Effector memory CD8-positive, alpha-beta T cell (primary cell): Measurements from ENCODE around the gene NPAS1.

ENCODE experiments used
- ATAC-seq: fragments of 150-1000 bp; cut with Tn5 transposase; replicated peaks from 2 replicates; pipeline ENCODE4 v1.10.0; 2021; ENCODE audit warnings: mild to moderate bottlenecking, moderate library complexity
- DNase-seq, 3 experiments: peaks; one replicate each; pipeline ENCODE4 v3.0.0; 2021
- H3K27ac Mint-ChIP-seq, 2 donors: one replicate each; pipeline ENCODE4 v1.8.0; 2022; ENCODE audit warnings: mild to moderate bottlenecking in 2 of 2, mixed read lengths in 2 of 2, moderate library complexity in 2 of 2
- H3K27me3 Mint-ChIP-seq, 2 donors: one replicate each; pipeline ENCODE4 v1.8.0; 2022; ENCODE audit warnings: mixed read lengths in 2 of 2
- H3K36me3 Mint-ChIP-seq: one replicate; pipeline ENCODE4 v1.8.0; 2022; ENCODE audit warnings: mild to moderate bottlenecking, moderate library complexity, mixed read lengths; ENCODE audit not compliant: insufficient read depth
- H3K4me1 Mint-ChIP-seq, 2 donors: one replicate each; pipeline ENCODE4 v1.8.0; 2022; ENCODE audit warnings: low read depth in 2 of 2, mixed read lengths in 2 of 2
- H3K4me3 Mint-ChIP-seq, 2 donors: one replicate each; pipeline ENCODE4 v1.8.0; 2022; ENCODE audit warnings: mild to moderate bottlenecking in 2 of 2, mixed read lengths in 2 of 2, moderate library complexity in 2 of 2
- H3K9me3 Mint-ChIP-seq, 2 donors: one replicate each; pipeline ENCODE4 v1.8.0; 2022; ENCODE audit warnings: mixed read lengths in 2 of 2
- total RNA-seq, 9 experiments: gene quantifications; one replicate each; lab custom pipeline; 2026; lab: John Stamatoyannopoulos, UW

Gene NPAS1
- 0.06 to 0.67 (median 0.23) reads per million in 9 experiments for total RNA-seq

GRCh38 chr19:47019431-47020041 is at the start of gene NPAS1:
Gene NPAS1, plus strand, starts transcription at chr19:47019837. Its CDS starts 1,211 bp downstream, at chr19:47021048.
- DNase-seq (no peak), ATAC-seq (peak; percentile 22)
- Mint-ChIP-seq H3K9me3 (no peaks in the 10 kb centered on the region), H3K36me3 (peaks cover 3% of the 10 kb centered on the region), H3K27ac (peak within 1 kb of the TSS in 1 of 2 donors; percentile 51), H3K27me3 (peaks cover 32 to 58% of the 10 kb centered on the region in 2 donors), H3K4me1 (peaks cover 6 to 12% of the 10 kb centered on the region in 2 donors), H3K4me3 (peak within 1 kb of the TSS; percentile 54 to 63)

DNA sequence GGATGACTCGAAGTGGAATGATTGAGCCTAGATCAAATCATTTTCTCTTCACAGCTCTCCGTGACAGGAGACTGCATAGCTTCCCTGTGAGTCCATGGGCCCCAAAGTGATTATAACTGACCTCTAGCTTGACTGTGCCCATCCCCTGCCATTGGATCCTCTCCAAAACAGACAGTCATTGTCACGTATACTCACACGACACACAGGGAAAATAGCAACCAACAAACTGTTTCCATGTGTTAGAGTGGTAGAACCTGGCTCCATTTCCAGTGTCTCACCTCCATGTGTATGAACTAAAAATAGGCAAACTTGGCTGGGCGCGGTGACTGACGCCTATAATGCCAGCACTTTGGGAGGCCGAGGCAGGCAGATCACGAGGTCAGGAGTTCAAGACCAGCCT is 48.8 kb upstream of the NPAS1 start:
- H3K36me3 Mint-ChIP-seq: peaks cover 5% of the 10 kb centered on the region
- H3K4me1 Mint-ChIP-seq: peaks cover 22 to 33% of the 10 kb centered on the region in 2 donors
- H3K9me3 Mint-ChIP-seq: no peaks in the 10 kb centered on the region
- ATAC-seq (no peak), DNase-seq (no peak)
- no peaks in the 10 kb centered on the region for H3K27me3 Mint-ChIP-seq
- H3K27ac Mint-ChIP-seq: no peak overlapping the region
- H3K4me3 Mint-ChIP-seq: no peak overlapping the region

DNA sequence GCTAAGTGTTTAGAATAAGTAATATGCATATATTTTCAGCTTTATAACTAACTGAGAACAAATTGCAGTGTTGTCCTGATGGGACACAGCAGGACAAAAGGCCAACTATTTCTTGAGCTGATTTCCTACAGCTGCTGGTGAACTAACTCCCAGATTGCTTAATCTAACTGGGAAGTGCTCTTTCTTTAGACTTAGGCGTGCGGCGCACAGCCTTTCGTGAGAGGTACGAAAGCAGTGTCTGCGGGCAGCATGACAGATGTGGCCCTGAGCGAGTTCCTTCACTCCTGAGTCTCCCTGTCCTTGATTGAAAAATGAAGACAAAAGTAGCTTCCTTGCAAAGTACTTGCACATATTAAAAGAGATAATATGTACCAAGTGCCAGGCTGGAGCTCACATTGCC is 47.3 kb upstream of the NPAS1 start:
- Mint-ChIP-seq H3K4me3 (no peak overlapping the region), H3K27ac (no peak overlapping the region), H3K27me3 (no peaks in the 10 kb centered on the region), H3K4me1 (peaks cover 29 to 39% of the 10 kb centered on the region in 2 donors), H3K9me3 (no peaks in the 10 kb centered on the region), H3K36me3 (no peaks in the 10 kb centered on the region)
- no peak for ATAC-seq
- DNase-seq: no peak

DNA sequence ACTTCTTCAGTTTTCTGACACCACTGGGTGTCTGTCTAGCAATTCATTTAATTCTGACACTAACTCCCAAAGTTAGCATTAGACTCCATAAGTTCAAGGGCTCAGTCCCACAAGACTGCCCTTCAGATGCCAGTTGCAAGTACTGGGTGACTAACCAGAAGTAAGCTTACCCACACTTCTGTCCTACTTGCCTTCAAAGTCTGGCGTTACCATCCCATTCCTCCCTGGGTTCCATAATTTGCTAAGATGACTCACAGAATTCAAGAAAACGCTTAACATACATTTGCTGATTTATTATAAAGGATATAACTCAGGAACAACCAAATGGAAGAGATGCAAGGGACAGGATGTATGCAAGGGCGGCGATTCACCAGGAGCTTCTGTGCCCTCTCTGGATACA is 45.5 kb upstream of the NPAS1 start:
- Mint-ChIP-seq H3K27ac (no peak overlapping the region), H3K36me3 (peaks cover 16% of the 10 kb centered on the region), H3K4me1 (peaks cover 29 to 47% of the 10 kb centered on the region in 2 donors), H3K9me3 (no peaks in the 10 kb centered on the region), H3K27me3 (no peaks in the 10 kb centered on the region), H3K4me3 (no peak overlapping the region)
- no peak for DNase-seq
- no peak for ATAC-seq

DNA sequence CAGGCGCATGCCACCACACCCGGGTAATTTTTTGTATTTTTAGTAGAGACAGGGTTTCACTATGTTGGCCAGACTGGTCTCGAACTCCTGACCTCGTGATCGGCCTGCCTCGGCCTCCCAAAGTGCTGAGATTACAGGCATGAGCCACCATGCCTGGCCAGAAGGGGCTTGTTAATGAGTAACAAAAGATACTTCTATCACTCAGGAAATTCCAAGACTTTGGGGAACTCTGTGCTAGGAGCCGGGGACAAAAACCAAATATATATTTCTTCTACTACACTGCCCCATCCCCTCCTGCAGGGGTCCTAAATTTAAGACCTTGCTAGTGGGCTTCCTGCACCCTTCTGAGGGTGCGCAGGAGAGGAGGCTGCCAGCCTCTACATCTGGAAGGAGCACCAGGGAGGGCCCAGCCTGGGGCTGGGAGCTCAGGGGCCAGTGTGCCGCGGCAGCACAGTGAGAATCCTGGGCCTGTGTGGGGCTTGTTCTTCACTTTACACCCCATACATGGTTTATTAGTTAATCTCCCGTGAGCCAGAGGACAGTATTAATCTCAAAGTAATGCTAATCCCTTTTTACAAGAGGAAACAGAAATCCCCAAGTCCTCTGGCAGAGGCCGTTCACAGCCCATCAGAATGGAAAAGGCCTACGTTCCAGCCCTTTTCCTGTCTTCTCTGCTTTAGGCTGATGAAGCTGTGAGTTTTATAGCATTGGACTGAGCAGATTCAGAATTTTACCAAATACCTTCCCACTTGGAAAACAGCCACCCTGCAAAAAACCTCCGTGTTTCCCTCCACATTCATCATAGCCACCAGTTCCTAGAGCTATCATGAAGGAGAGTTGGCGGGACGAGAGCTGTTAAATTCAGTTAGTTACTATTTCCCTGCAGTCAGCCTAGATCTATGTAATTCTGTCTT is 44.4 kb upstream of the NPAS1 start:
- Mint-ChIP-seq H3K9me3 (no peaks in the 10 kb centered on the region), H3K36me3 (peaks cover 26% of the 10 kb centered on the region), H3K4me1 (peaks cover 36 to 49% of the 10 kb centered on the region in 2 donors), H3K4me3 (no peak overlapping the region), H3K27me3 (no peaks in the 10 kb centered on the region), H3K27ac (no peak overlapping the region)
- ATAC-seq (no peak), DNase-seq (no peak)

GRCh38 chr19:46975925-46976782 is 43.5 kb upstream of the NPAS1 start:
- Mint-ChIP-seq H3K36me3 (peaks cover 28% of the 10 kb centered on the region), H3K27me3 (no peaks in the 10 kb centered on the region), H3K9me3 (no peaks in the 10 kb centered on the region), H3K4me1 (peaks cover 41 to 57% of the 10 kb centered on the region in 2 donors), H3K4me3 (peak overlapping the region in 1 of 2 donors; percentile 18), H3K27ac (peak overlapping the region in 1 of 2 donors; percentile 90)
- ATAC-seq (no peak), DNase-seq (no peak)

DNA sequence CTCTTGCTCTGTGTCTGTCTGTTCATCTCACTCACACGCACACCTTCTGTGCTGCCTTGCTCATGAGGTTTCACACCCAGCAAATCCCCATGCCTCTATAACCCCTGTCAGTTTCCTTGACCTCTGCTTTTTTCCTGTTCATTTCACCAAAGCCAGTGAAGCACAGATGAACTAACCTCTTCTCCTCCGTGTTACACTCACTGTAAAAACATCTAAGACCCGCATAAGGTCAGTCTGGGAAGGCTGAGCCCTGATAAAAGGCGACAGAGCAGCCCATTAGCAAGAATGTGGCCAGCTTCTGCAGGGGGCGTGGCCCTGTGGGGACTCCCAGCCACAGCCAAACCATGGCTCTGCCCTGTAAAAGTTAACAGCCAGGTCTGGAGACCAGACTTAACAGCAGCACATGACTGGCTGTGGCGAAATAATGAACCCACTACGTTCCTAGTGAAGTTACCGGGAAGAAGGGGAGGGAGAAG is 42.8 kb upstream of the NPAS1 start:
- DNase-seq: no peak
- no peaks in the 10 kb centered on the region for H3K27me3 Mint-ChIP-seq
- H3K9me3 Mint-ChIP-seq: no peaks in the 10 kb centered on the region
- H3K27ac Mint-ChIP-seq: peak overlapping the region in 1 of 2 donors; percentile 90
- peaks cover 45 to 61% of the 10 kb centered on the region in 2 donors for H3K4me1 Mint-ChIP-seq
- peaks cover 28% of the 10 kb centered on the region for H3K36me3 Mint-ChIP-seq
- ATAC-seq: peak; percentile 28
- peak overlapping the region; percentile 18 to 47 for H3K4me3 Mint-ChIP-seq

DNA sequence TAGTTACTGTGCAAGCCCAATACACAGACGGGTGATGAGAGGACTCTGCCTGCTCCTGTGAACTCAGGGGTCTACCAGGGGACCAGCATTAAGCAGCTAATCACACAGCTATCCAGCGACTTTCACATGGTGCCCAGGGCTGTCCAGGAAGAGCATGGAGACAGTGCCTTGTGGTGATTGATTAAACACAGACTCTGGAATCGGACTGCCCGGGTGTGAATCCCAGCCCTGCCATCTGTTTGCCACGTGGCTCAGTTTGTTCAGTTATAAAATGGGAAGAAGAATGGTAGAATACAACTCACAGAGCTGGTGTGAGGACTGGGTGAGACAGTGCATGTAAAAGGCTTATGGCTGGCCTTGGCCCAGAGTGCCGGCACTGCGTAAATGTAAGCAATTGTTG is 42.1 kb upstream of the NPAS1 start:
- Mint-ChIP-seq H3K9me3 (no peaks in the 10 kb centered on the region), H3K4me3 (peak overlapping the region; percentile 47 to 63), H3K36me3 (peaks cover 28% of the 10 kb centered on the region), H3K27me3 (no peaks in the 10 kb centered on the region), H3K4me1 (peaks cover 45 to 61% of the 10 kb centered on the region in 2 donors), H3K27ac (peak overlapping the region; percentile 90 to 92)
- no peak for DNase-seq
- no peak for ATAC-seq

GRCh38 chr19:46978171-46978869 is 41.3 kb upstream of the NPAS1 start:
- Mint-ChIP-seq H3K9me3 (no peaks in the 10 kb centered on the region), H3K27ac (peak overlapping the region; percentile 90 to 92), H3K36me3 (peaks cover 28% of the 10 kb centered on the region), H3K27me3 (no peaks in the 10 kb centered on the region), H3K4me1 (peaks cover 45 to 61% of the 10 kb centered on the region in 2 donors), H3K4me3 (peak overlapping the region; percentile 47 to 63)
- DNase-seq (no peak), ATAC-seq (peak; percentile 55)

DNA sequence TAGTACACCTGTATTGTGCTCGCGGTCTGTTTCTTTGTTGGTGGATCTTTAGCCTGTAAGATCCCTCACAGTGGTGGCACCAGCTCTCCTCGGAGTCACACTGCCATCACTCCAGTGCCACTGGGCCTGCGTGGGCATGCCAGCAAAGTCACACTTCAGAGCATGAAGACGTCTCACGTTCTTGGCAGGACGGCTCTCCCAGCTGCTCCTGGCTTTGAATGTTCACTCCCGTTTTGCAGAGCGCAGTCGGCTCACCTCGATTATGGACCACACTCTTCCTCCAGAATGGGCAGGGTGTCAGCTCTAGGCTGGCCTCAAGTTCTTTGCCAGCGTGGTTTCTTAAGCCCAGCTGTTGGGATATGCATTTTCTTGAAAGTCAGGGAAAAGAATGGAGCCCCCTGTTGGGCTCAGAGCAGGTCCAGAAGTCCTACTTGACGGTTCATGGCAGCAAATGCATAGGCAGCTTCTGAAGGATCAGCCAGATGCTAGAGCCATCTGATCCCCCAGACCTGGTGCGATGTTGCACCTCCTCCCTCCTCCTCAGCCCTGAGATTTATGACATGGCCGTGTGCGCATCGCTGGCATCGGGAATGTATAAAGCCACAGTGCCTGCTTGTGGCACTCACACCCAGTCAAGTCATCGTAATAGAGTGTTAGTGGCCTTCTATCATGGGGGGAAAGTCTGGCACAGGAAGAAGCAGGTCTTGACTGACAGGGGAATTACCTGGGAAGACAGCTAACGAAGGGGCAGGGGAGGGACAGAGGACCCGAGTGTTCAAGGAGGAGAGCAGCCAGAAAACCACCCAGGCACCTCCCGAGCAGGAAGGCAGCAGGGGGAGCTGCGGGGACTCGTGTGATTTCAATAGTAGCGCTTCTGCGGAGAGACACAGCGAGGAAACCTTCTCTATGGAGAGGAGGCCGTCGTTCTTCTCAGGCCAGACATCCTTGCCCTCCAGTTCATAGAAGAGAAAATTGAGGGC is 40.2 kb upstream of the NPAS1 start:
- no peaks in the 10 kb centered on the region for H3K9me3 Mint-ChIP-seq
- peaks cover 47 to 61% of the 10 kb centered on the region in 2 donors for H3K4me1 Mint-ChIP-seq
- peaks cover 31% of the 10 kb centered on the region for H3K36me3 Mint-ChIP-seq
- H3K27ac Mint-ChIP-seq: peak overlapping the region; percentile 90 to 92
- no peaks in the 10 kb centered on the region for H3K27me3 Mint-ChIP-seq
- H3K4me3 Mint-ChIP-seq: peak overlapping the region; percentile 27 to 31
- DNase-seq (no peak), ATAC-seq (no peak)

DNA sequence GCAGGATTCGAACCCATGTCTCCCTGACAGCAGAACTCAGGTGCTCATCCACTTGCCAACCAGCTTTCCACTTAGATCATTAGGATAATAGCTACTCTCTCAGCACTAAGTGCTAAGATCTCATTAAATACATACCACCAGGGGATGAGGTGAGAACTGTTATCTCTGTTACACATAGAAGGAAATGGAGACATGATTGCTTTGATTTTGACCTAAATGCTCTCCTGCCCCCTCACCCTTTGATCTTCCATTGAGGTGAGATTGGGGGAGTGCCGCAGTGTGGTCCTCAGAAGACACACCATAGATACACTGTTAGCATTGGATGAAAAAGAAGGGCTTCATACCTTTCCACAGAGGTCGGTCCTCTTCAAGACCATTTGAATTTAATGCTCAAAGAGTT is 38.9 kb upstream of the NPAS1 start:
- H3K27ac Mint-ChIP-seq: peak overlapping the region; percentile 58 to 59
- no peaks in the 10 kb centered on the region for H3K9me3 Mint-ChIP-seq
- H3K4me1 Mint-ChIP-seq: peaks cover 54 to 58% of the 10 kb centered on the region in 2 donors
- ATAC-seq (peak; percentile 69), DNase-seq (peak in 1 of 3 experiments; percentile 19)
- H3K4me3 Mint-ChIP-seq: peak overlapping the region; percentile 17 to 18
- no peaks in the 10 kb centered on the region for H3K27me3 Mint-ChIP-seq
- H3K36me3 Mint-ChIP-seq: peaks cover 35% of the 10 kb centered on the region
